Measurements from ENCODE around the gene FNDC3B.

Gene FNDC3B

DNA sequence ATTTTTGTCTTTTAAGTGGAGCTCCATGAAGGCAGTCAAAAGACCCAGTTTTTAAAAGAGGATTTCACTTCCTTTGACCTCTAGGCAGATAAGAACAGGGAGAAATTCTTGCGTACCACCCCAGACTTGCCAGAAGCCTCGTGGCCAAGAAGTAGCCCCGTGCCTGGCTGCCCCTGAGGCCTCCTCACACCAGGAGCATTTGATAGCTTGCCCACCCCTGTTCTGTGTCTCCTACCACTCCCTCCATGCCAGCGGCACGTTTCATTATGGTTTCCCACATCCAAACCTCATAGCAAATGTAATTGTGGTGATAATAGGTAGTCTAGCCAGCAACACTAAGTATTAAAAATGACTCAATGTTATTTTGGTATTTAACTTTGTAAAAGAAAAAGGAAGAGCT is 301.2 kb downstream of the FNDC3B start:
- TF ChIP-seq TAF1 (IDR thresholded peaks at IDR 0.05; ENCODE audit: borderline replicate concordance, insufficient read depth, low read length) (no peak), SIN3A (IDR thresholded peaks at IDR 0.05; ENCODE audit: borderline replicate concordance, insufficient read depth, low read length) (no peak), FOXP2 (optimal IDR thresholded peaks at IDR 0.05; ENCODE audit: borderline replicate concordance, extremely low read depth, extremely low read length, insufficient read depth) (no peak), POLR2AphosphoS5 (IDR thresholded peaks at IDR 0.05; ENCODE audit: low read depth, low read length) (no peak)
- TF ChIP-seq, protein P1, sequence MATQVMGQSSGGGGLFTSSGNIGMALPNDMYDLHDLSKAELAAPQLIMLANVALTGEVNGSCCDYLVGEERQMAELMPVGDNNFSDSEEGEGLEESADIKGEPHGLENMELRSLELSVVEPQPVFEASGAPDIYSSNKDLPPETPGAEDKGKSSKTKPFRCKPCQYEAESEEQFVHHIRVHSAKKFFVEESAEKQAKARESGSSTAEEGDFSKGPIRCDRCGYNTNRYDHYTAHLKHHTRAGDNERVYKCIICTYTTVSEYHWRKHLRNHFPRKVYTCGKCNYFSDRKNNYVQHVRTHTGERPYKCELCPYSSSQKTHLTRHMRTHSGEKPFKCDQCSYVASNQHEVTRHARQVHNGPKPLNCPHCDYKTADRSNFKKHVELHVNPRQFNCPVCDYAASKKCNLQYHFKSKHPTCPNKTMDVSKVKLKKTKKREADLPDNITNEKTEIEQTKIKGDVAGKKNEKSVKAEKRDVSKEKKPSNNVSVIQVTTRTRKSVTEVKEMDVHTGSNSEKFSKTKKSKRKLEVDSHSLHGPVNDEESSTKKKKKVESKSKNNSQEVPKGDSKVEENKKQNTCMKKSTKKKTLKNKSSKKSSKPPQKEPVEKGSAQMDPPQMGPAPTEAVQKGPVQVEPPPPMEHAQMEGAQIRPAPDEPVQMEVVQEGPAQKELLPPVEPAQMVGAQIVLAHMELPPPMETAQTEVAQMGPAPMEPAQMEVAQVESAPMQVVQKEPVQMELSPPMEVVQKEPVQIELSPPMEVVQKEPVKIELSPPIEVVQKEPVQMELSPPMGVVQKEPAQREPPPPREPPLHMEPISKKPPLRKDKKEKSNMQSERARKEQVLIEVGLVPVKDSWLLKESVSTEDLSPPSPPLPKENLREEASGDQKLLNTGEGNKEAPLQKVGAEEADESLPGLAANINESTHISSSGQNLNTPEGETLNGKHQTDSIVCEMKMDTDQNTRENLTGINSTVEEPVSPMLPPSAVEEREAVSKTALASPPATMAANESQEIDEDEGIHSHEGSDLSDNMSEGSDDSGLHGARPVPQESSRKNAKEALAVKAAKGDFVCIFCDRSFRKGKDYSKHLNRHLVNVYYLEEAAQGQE (IDR thresholded peaks at IDR 0.05; ENCODE audit: insufficient read depth in 1 of 2, low read depth in 2 of 2, low read length in 2 of 2): no peak

DNA sequence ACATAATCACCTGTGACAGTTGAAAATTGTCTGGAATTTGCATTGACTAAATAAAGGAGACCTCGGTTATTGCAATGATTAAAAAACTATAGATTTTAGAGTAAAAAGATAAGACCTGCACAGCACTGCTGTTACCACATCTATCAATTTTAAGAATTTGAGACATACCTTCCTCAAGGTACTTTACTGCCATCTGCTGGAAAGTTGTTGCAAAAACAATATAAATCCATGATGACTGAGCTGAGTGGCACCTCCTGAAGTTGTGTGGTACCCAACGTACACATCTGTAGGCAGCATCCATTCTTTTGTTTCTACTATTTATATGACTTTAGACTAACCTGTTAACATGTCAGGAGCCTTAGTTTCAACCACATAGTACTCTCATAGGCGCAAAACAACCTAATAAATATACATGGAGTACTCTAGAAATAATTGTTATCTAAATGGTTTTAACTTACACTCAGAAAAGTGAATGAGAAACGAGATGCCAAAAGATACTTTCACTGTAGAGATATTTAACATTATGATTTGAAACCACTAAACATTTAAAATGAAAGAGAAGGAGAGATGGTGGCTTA is 302.2 kb downstream of the FNDC3B start:
- TF ChIP-seq SIN3A (IDR thresholded peaks at IDR 0.05; ENCODE audit: borderline replicate concordance, insufficient read depth, low read length): no peak
- TF ChIP-seq, protein P1 (IDR thresholded peaks at IDR 0.05; ENCODE audit: insufficient read depth in 1 of 2, low read depth in 2 of 2, low read length in 2 of 2): no peak
- TF ChIP-seq POLR2AphosphoS5 (IDR thresholded peaks at IDR 0.05; ENCODE audit: low read depth, low read length): no peak
- no peak for TF ChIP-seq FOXP2 (optimal IDR thresholded peaks at IDR 0.05; ENCODE audit: borderline replicate concordance, extremely low read depth, extremely low read length, insufficient read depth)
- TF ChIP-seq TAF1 (IDR thresholded peaks at IDR 0.05; ENCODE audit: borderline replicate concordance, insufficient read depth, low read length): no peak

DNA sequence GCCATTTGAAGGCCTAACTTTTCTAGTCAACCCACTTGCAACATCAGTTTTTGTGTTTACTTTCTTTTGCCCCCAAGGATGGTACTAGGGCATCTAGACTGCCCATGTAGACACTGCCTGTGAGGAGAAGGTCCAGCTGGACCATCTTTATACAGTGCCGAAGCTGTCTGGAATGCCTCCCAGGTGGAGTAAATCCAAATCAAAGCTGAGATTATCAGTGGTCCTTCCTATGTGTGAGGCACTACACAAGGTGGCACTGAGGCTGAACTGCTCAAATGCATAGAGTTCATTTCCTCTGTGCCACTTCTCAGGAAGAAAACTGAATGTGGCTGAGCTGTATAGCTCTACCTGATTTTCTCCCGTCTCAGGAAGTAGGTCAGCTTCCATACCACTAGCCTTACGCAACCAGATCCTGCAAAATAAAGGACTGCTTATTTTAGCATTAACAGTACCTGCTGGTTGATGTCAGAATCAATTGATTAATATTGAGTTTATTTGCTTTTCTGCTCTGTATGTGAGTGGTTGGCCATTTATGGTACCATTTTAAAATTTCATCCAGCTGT is 302.8 kb downstream of the FNDC3B start:
- TF ChIP-seq SIN3A (IDR thresholded peaks at IDR 0.05; ENCODE audit: borderline replicate concordance, insufficient read depth, low read length) (no peak), TAF1 (IDR thresholded peaks at IDR 0.05; ENCODE audit: borderline replicate concordance, insufficient read depth, low read length) (no peak), FOXP2 (optimal IDR thresholded peaks at IDR 0.05; ENCODE audit: borderline replicate concordance, extremely low read depth, extremely low read length, insufficient read depth) (no peak), POLR2AphosphoS5 (IDR thresholded peaks at IDR 0.05; ENCODE audit: low read depth, low read length) (no peak)
- TF ChIP-seq, protein P1 (IDR thresholded peaks at IDR 0.05; ENCODE audit: insufficient read depth in 1 of 2, low read depth in 2 of 2, low read length in 2 of 2): no peak

DNA sequence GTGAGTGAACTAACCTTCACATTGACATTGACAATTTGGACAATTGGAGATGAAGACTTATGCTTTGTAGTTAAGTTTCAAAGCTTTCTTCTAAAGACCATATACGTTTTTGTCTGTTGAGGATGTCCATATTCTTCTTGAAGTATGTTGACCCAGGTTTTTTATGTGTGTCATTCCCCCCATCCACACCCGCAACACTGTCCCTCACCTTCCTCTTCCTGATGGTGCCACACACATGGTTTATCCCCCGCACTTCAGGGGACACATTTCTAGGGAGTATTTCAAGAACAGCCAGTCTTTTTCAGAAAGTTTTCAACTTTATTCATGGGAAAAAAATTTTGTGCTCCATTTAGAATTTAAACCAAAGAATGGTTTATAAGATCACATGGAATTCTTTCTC is 303.7 kb downstream of the FNDC3B start:
- TF ChIP-seq TAF1 (IDR thresholded peaks at IDR 0.05; ENCODE audit: borderline replicate concordance, insufficient read depth, low read length) (no peak), FOXP2 (optimal IDR thresholded peaks at IDR 0.05; ENCODE audit: borderline replicate concordance, extremely low read depth, extremely low read length, insufficient read depth) (no peak), SIN3A (IDR thresholded peaks at IDR 0.05; ENCODE audit: borderline replicate concordance, insufficient read depth, low read length) (no peak), POLR2AphosphoS5 (IDR thresholded peaks at IDR 0.05; ENCODE audit: low read depth, low read length) (no peak)
- TF ChIP-seq, protein P1 (IDR thresholded peaks at IDR 0.05; ENCODE audit: insufficient read depth in 1 of 2, low read depth in 2 of 2, low read length in 2 of 2): no peak

Data from PFSK-1 (cell line).